Urinary bladder (tissue), 4 donors: Measurements from ENCODE around the gene SWAP70. TPM values are rescaled to one million over a fixed set of nuclear protein-coding genes. Genes with fewer than 3 reads are reported as not detected.
A peak's percentile ranks its signal among the peaks of the same experiment; 100 is the strongest.

ENCODE experiments used
- DNase-seq: peaks from one replicate; pipeline ENCODE4 v3.0.0-alpha.2; 2015; ENCODE audit errors: extremely low spot score
- H3K27ac ChIP-seq: one replicate; pipeline ENCODE4 v1.5.1; 2013; ENCODE audit warnings: low read depth, mild to moderate bottlenecking, moderate library complexity
- H3K36me3 ChIP-seq: one replicate; pipeline ENCODE4 v1.6.1; 2013; ENCODE audit warnings: mild to moderate bottlenecking, moderate library complexity; ENCODE audit not compliant: insufficient read depth
- H3K4me1 ChIP-seq: one replicate; pipeline ENCODE4 v1.6.1; 2013; ENCODE audit warnings: mild to moderate bottlenecking, moderate library complexity; ENCODE audit not compliant: insufficient read depth
- H3K4me3 ChIP-seq: one replicate; pipeline ENCODE4 v1.5.1; 2013; ENCODE audit warnings: low read depth, low read length
- WGBS: extraction: QIAGEN DNeasy Blood & Tissue Kit; methylation state at CpG from one replicate; pipeline ENCODE4 v1.1.7; 2013; 5-methylcytosine and 5-hydroxymethylcytosine counted together
- polyA plus RNA-seq: library from polyadenylated mRNA; stranded (reverse); fragments of 200-250 nt; gene quantifications from one replicate; pipeline ENCODE4 v1.2.3, GENCODE V29; 2013
- total RNA-seq: library from RNA; depleted of rRNA; stranded (reverse); fragments of >200 nt; gene quantifications from one replicate; pipeline ENCODE4 v1.2.3, GENCODE V29; 2014
- donor health status: healthy with polysubstance abuse.
- donor health status: healthy.

Gene SWAP70
- total and polyA plus RNA-seq, 2 donors: 21.3 to 35.3 TPM

DNA sequence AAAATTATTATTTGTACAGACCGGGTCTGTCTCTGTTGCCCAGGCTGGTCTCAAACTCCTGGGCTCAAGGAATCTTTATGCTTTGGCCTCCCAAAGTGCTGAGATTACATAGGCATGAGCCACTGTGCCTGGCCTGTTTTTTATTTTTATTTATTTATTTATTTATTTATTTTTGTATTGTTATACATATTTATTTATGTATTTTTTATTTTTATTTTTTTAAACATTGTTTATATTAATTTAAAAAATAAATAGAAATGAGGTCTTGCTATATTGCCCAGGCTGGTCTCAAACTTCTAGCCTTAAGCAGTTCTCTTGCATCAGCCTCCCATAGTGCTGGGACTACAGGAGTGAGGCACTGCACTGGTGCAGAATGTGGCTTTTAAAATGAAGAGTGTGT lies 47.0 kb downstream of the SWAP70 start:
- DNase-seq: no peak
- no peaks in the 10 kb centered on the region for H3K4me1 ChIP-seq
- no peak overlapping the region for H3K4me3 ChIP-seq
- 91% methylated on average over 1 of the region's 1 CpG for WGBS
- no peak overlapping the region for H3K27ac ChIP-seq
- H3K36me3 ChIP-seq: no peaks in the 10 kb centered on the region

DNA sequence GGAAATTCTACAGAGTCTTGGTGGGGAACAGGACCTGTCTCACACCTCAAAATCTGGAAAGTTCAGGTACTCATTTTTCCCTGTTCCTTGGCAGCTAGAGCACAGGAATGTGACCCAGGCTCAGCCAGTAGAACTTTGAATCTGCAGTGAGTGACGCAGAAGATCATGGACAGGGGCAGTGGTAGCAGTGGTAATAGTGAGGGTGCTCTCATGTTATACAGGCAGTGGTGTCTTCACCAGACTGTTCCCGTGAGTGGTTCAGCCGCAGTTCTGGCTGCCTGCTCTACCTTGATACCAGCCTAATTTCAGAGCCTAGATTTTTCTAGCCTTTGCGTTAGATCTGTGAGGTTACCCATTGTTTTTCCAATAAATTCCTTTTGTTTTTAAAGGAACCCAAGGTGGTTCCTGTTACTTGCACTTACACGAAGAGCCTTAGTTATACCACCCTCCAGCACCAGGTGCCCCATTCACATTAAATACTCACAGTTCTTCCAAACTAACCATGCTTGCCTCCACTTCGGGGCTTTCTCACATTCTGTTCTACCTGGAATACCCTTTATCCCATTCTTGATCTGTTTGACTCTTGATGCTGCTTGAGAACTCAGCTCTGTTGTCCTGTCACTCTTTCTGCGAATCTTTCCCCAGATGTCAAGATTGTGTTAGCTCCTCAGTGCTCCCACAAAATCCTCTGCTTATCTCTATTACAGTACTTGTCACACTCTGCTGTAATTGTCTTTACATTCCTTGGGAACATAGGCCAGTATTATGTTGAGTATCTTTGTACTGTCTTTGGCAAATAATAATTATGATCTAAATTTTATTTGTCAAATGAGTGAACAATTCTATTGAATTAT lies 47.8 kb downstream of the SWAP70 start:
- no peak overlapping the region for H3K27ac ChIP-seq
- DNase-seq: no peak
- H3K36me3 ChIP-seq: no peaks in the 10 kb centered on the region
- no peaks in the 10 kb centered on the region for H3K4me1 ChIP-seq
- H3K4me3 ChIP-seq: no peak overlapping the region
- 80% methylated on average over 7 of the region's 7 CpGs for WGBS

DNA sequence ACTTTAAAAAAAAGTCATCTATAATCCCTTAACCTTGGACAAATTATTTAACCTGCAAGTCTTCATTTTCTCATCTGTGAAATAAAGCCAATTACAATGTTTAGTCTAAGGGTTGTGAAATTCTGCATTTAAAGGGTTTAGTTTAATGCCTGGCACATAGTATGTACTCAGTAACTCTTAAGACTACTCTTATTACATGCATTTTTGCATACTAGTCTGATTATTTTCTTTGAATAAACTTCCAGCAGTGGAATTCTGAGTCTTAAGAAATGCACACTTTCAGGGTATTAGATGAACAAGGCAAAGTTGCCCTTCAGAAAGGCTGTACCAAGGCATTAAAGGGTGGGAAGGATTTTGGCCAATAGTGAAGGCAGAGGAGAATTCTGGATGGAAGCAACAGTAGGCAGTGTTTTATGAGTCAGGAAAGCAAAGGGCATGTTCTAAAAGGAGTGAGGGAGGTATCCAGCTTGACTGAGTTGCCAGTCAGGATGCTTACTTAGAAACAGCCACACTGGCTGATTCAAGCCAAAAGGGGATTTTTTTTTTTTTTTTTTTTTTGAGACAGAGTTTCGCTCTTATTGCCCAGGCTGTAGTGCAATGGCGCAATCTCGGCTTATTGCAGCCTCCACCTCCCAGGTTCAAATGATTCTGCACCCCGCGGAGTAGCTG lies 50.5 kb downstream of the SWAP70 start:
- Histone ChIP-seq H3K27ac (no peak overlapping the region), H3K4me1 (no peaks in the 10 kb centered on the region), H3K4me3 (no peak overlapping the region), H3K36me3 (no peaks in the 10 kb centered on the region)
- no peak for DNase-seq
- WGBS: 83% methylated on average over 5 of the region's 5 CpGs

GRCh38 chr11:9716275-9717039 lies 52.6 kb downstream of the SWAP70 start:
- no peaks in the 10 kb centered on the region for H3K4me1 ChIP-seq
- no peak for DNase-seq
- H3K27ac ChIP-seq: no peak overlapping the region
- H3K36me3 ChIP-seq: no peaks in the 10 kb centered on the region
- 72% methylated on average over 4 of the region's 4 CpGs for WGBS
- no peak overlapping the region for H3K4me3 ChIP-seq

DNA sequence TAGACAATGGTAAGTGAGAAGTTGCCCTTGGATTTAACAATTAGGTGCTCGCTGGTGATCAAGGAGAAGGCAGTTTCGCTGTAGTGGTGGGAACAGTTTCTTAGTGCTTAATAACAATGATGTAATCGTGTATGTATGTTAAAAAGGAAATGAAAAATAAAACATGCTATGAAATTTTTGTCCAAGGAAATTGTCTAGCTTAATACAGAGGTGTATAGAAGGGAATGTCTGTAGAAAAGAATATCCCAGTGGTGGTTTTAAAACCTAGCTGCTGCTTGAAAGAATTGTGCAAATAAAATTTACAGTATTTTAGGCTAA lies 53.1 kb downstream of the SWAP70 start:
- no peaks in the 10 kb centered on the region for H3K36me3 ChIP-seq
- H3K4me1 ChIP-seq: no peaks in the 10 kb centered on the region
- no peak for DNase-seq
- H3K27ac ChIP-seq: no peak overlapping the region
- WGBS: 70% methylated on average over 3 of the region's 3 CpGs
- H3K4me3 ChIP-seq: no peak overlapping the region

DNA sequence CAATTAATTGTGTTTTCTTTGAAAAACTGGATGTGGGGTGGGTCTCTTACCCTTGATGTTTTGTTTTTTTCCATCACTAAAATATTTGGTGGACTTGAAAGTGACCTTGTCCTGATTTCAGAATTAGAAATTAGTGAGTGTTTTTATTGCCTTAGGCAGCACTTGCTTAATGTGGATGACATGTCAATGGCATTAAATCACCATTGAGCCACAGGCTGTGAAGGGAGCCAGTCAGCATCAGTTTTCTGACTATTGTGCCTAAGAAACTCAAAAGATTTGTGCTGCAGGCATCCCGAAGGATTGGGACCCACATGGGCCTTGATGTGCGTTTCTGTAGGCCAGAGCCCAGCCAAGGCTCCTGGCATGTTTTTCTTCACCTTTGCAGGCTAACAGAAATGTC lies 53.8 kb downstream of the SWAP70 start:
- Histone ChIP-seq H3K4me3 (no peak overlapping the region), H3K36me3 (no peaks in the 10 kb centered on the region), H3K27ac (no peak overlapping the region), H3K4me1 (no peaks in the 10 kb centered on the region)
- no peak for DNase-seq
- 82% methylated on average over 2 of the region's 2 CpGs for WGBS

GRCh38 chr11:9718147-9718546 lies 54.3 kb downstream of the SWAP70 start:
- DNase-seq: no peak
- Histone ChIP-seq H3K36me3 (no peaks in the 10 kb centered on the region), H3K4me1 (no peaks in the 10 kb centered on the region), H3K4me3 (no peak overlapping the region), H3K27ac (no peak overlapping the region)

DNA sequence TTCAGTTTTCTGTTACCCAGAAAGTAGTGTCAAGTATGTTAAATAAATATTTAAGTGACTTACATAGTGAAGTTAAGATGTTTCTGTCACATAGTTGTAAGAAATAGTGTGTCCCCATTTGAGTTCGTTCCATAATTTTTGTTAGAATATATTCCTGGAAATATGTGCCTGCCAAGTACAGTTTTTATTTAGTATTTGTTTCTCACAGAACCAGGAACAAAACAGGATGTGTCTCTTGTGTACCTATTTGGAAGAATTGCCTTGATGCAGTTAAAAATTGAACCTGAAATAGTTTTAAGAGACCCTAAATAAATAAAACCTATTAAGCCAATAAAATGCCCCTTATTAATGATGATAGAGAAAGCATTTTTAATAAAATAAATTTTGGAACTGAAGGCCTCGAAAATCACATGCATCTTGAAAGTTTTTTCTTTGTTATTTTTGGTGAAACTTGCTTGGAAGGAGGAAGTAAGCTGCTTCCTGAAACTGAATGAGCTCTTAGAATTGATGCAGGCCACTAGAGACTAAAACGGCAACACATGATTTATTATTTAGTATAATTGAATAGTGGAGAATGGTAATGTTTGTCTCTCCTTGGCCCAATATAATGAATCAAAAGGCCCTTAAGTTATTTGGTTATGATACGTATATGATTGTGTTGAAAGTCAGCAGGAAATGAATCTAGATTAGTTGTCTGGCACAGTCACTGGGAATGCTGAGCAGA lies 55.9 kb downstream of the SWAP70 start:
- Histone ChIP-seq H3K4me3 (no peak overlapping the region), H3K27ac (peak overlapping the region; percentile 48), H3K4me1 (no peaks in the 10 kb centered on the region), H3K36me3 (no peaks in the 10 kb centered on the region)
- WGBS: 56% methylated on average over 4 of the region's 4 CpGs
- no peak for DNase-seq

- Histone ChIP-seq H3K4me1 (no peaks in the 10 kb centered on the region), H3K27ac (peak overlapping the region; percentile 48), H3K4me3 (no peak overlapping the region), H3K36me3 (no peaks in the 10 kb centered on the region)
- no peak for DNase-seq
- 79% methylated on average over 5 of the region's 5 CpGs for WGBS
Measured at GRCh38 chr11:9720290-9720630, 56.4 kb downstream of the SWAP70 start.

GRCh38 chr11:9722023-9722422 lies 58.1 kb downstream of the SWAP70 start:
- Histone ChIP-seq H3K4me1 (no peaks in the 10 kb centered on the region), H3K36me3 (no peaks in the 10 kb centered on the region), H3K4me3 (no peak overlapping the region), H3K27ac (no peak overlapping the region)
- DNase-seq: no peak
- WGBS: 96% methylated on average over 4 of the region's 4 CpGs

DNA sequence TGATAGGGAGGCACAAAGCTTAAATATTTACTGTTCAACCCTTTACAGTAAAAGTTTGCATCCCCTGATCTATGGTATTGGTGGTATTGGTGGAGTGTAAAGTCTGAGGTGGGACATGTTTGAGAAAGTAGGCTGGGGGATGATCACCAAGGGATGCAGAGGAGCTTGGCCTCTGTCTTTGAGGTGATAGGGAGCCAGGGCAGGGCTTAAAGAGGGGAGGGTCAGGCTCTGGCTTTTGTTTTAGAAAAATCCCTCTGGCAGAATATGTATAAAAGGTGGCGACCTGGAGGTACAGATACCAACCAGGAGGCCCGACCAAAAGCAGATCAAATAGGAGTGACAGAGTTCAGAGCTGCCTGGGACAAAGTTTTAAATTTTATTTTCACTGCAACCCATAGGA lies 59.0 kb downstream of the SWAP70 start:
- Histone ChIP-seq H3K36me3 (no peaks in the 10 kb centered on the region), H3K4me3 (no peak overlapping the region), H3K4me1 (no peaks in the 10 kb centered on the region), H3K27ac (no peak overlapping the region)
- no peak for DNase-seq
- 86% methylated on average over 2 of the region's 2 CpGs for WGBS

DNA sequence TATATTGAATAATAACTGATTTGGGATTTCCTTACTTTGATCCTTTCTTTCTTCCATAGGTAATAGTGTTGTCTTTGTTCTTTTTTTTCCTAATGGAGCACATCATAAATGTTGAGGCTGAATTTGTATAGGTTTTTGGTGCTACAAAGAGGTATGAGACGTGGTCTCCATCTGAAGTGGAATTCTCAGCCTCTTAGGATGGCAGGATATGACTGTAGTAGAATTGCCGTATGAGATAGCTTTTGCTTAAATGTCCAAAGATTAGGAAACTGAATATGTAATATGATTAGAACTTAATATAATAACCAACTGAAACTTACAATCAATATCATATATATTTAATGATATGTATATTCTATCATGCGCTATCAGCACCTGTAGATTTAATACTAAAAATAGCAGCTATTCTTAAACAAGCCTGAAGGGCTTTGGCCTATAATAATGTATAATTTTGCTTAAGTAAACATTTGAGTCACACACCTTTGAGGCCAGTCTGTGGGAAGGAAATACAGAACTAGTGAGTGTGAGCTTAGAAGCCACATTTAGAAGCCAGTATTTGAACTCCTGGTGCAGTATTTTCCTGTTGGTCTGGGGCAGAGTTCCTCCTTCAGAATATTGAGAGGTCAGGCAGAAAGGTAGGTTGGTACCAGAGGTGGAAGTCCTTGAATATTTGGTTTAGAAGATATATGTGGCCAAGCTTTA lies 62.6 kb downstream of the SWAP70 start:
- H3K27ac ChIP-seq: no peak overlapping the region

DNA sequence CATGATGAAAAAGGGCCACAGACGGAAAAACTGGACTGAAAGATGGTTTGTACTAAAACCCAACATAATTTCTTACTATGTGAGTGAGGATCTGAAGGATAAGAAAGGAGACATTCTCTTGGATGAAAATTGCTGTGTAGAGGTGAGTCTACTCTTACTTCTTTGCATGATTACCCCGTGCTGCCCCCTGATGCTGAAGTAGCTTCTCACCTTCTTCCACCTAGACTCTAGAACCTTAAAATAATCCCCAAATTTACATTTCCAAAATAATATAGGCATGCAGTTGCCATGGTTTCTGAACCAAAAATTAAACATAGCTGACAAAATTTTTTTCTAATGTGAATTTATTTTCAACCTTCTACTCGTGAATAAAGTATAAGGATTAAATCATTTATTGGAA lies 64.2 kb downstream of the SWAP70 start:
- H3K4me1 ChIP-seq: no peaks in the 10 kb centered on the region
- peaks cover 2% of the 10 kb centered on the region for H3K36me3 ChIP-seq
- no peak overlapping the region for H3K4me3 ChIP-seq
- H3K27ac ChIP-seq: no peak overlapping the region
- DNase-seq: no peak
- 85% methylated on average over 3 of the region's 3 CpGs for WGBS

More for the DNA sequence above, 62.6 kb downstream of the SWAP70 start:
- DNase-seq: no peak
- H3K4me3 ChIP-seq: no peak overlapping the region
- no peaks in the 10 kb centered on the region for H3K4me1 ChIP-seq
- WGBS: 59% methylated on average over 3 of the region's 3 CpGs
- peaks cover 2% of the 10 kb centered on the region for H3K36me3 ChIP-seq
